Hematopoietic multipotent progenitor cell treated with erythropoietin and hydrocortisone succinate and interleukin-3 and kit ligand, for 8 days (in vitro differentiated cells): ENCODE results near the gene FIBIN.
"Not testable (repeated sequence)": the region's sequence is repeated elsewhere in the genome, so short reads cannot be mapped to it uniquely, and the experiment has no call there.

ENCODE experiments used
- DNase-seq: peaks from one replicate; pipeline ENCODE4 v3.0.0-alpha.2; 2015

Gene FIBIN

GRCh38 chr11:26983645-26984044 lies 10.3 kb upstream of the FIBIN start:
- no peak for DNase-seq

GRCh38 chr11:26985470-26985869 lies 8.4 kb upstream of the FIBIN start:
- DNase-seq: no peak

GRCh38 chr11:26985943-26986342 lies 8.0 kb upstream of the FIBIN start:
- no peak for DNase-seq

GRCh38 chr11:26987272-26987671 lies 6.6 kb upstream of the FIBIN start:
- DNase-seq: no peak

- no peak for DNase-seq
Measured at GRCh38 chr11:26987731-26988130, 6.2 kb upstream of the FIBIN start.

GRCh38 chr11:26992031-26992541 lies 1.8 kb upstream of the FIBIN start:
- DNase-seq: no peak

- no peak for DNase-seq
Measured at GRCh38 chr11:26994631-26995095, 751 bp downstream of the FIBIN start.

- DNase-seq: no peak
Measured at GRCh38 chr11:26995701-26996460, 2.0 kb downstream of the FIBIN start.

- DNase-seq: no peak
Measured at GRCh38 chr11:26997378-26997777, 3.5 kb downstream of the FIBIN start.

GRCh38 chr11:27001136-27001730 lies 7.3 kb downstream of the FIBIN start:
- not testable (repeated sequence) for DNase-seq

GRCh38 chr11:27002431-27002830 lies 8.5 kb downstream of the FIBIN start:
- DNase-seq: no peak

- no peak for DNase-seq
Measured at GRCh38 chr11:27002838-27003237, 8.9 kb downstream of the FIBIN start.

- no peak for DNase-seq
Measured at GRCh38 chr11:27004103-27004502, 10.2 kb downstream of the FIBIN start.

- no peak for DNase-seq
Measured at GRCh38 chr11:27008811-27009535, 15.1 kb downstream of the FIBIN start.

GRCh38 chr11:27011560-27012233 lies 17.8 kb downstream of the FIBIN start:
- DNase-seq: no peak

GRCh38 chr11:27012234-27012921 lies 18.5 kb downstream of the FIBIN start:
- DNase-seq: no peak

- no peak for DNase-seq
Measured at GRCh38 chr11:27013781-27014361, 20.0 kb downstream of the FIBIN start.

- DNase-seq: no peak
Measured at GRCh38 chr11:27018902-27019529, 25.1 kb downstream of the FIBIN start.

- no peak for DNase-seq
Measured at GRCh38 chr11:27020751-27021150, 26.8 kb downstream of the FIBIN start.

GRCh38 chr11:27022659-27023251 lies 28.8 kb downstream of the FIBIN start:
- DNase-seq: no peak

GRCh38 chr11:27024865-27025264 lies 31.0 kb downstream of the FIBIN start:
- DNase-seq: no peak
